ENCODE data around the gene HIVEP3. TPM values are rescaled to one million over a fixed set of nuclear protein-coding genes. Genes with fewer than 3 reads are reported as not detected.

Gene HIVEP3
- total RNA-seq, 1 donor from 2014 or later: 38.9 TPM

DNA sequence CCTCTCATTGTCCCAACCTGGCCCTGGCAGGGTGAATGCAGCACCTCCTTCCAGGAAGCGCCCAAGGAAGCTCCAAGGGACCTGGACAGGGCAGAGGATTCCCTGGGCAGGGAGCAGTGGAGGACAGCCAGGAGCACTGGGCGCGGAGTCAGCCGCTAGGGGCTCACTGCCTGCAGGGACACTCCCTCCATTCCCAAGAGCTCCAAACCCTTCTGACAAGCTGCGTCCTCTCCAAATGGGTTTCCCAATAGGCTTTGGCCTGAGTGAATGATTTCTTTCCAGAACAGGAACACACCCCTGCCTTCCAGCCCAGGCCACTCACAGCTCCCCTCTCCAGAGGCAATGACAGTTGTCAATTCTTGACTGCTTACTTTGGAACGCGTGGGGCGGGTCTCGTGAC, 305.8 kb downstream of the HIVEP3 start:
- intact Hi-C loops (cut with micrococcal nuclease): no loop called here

DNA sequence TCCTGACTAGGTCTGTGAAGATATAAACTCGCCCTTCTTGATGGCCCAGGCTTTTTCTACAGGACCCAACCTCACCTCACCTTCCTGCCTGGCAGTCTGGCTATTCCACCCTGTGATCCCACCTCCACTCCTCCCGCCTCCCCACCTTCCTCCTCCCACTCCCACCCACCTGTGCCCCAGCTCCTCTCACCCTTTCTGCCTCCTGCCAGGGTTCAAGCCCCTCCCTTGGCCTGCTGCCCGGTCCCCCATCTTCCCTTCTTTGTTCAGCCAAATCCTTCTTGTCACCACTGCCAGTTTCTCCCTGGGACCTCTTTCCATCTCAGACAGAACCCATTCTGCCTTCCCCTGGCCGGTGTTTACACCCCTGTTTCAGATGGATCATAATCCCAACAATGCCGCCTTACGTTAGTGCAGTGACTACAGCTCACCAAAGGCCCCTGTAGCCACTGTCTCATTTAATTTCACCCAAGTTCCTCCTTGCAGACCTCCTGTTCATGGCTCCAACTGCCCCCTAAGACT, 306.7 kb downstream of the HIVEP3 start:
- intact Hi-C loops (cut with micrococcal nuclease): no loop called here

DNA sequence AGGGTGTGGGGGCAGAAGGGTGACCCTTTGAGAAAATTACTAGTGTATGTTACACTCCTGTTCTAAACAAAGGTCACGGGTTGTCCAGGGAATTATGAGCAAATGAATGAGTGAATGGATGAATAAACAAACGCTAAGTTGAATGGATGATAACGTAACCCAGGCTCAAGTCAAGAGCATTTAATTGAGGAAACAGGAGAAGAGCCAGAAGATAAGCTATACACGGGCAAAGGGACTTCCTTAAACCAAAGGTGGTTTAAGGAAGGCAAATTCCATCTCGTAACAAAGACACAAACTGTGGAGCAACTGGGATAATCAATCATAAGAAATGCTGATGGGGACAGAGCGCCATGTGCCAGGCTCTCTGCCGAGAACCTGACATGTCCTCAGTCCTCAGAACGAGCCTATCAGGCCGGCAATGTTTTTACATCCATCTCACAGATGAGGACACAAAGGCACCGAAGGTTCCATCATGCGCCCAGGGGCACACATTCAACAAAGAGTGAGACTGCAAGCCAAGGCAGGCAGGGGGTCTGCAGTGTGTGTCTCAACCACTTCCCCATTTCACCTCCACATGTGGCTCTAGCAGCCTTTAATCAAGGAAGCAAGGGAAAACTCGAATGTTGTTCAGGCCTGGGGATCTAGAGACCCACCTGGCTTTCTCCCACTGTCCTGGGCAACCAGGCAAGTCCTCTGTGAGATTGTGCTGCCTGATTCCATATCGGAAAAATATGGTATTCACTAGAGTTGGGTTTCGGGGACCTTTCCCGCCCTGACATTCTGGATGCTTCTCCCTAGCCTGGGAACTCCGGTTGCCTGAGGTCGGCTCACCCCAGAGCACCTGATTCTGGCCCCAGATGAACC, 307.4 kb downstream of the HIVEP3 start:
- intact Hi-C loops (cut with micrococcal nuclease): no loop called here

DNA sequence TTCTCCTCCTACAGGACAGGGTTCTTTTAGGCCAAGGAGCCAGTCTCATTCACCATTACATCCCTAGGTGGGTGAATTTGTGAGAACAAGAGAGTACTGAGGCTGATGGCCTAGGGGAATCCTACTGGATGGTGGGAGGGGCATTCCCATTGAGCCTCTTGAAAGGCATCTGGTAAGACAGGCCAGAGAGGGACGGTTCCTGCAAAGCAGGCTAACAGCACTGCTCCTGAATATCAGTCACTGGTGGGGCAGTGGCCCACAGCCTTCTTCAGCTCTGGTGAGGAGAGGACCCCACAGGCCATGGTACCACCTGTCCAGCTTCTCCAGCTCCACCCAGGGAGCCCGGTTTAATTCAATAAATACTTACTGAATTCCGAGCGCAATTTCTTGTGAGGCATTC, 308.4 kb downstream of the HIVEP3 start:
- intact Hi-C loops (cut with micrococcal nuclease): no loop called here

DNA sequence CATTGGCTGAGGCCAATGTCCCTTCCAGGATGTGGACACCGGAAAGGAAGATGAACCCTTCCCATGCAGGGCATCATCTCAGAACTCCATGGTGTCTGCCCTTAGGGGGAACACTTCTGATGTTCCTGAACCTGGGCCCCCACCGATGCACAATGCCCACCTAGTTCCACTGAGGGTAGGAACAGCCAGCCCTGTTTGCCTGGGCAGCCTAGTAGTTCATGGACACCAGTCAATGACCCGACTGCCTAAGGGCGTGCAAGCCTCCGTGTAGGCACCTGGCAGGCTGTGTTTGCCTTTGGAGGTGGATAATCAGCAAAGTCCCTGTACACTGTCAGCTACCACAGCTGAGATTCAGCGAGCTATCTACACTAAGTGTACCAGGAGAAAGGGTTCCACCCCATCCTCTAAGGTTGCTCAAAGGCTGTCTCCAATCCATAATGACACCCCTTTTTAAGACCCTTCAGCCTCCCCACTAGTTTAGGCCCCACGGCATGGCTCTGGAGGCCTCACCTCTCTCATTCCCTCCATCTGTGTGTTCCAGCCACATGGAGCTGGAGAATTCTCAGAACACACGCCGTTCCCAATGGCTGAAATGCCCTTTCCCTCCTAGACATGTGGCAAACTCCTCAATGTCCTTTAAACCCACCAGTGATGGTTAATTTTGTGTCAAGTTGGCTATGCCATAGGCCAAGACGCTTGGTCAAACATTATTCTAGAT, 309.4 kb downstream of the HIVEP3 start:
- intact Hi-C loops (cut with micrococcal nuclease): no loop called here

DNA sequence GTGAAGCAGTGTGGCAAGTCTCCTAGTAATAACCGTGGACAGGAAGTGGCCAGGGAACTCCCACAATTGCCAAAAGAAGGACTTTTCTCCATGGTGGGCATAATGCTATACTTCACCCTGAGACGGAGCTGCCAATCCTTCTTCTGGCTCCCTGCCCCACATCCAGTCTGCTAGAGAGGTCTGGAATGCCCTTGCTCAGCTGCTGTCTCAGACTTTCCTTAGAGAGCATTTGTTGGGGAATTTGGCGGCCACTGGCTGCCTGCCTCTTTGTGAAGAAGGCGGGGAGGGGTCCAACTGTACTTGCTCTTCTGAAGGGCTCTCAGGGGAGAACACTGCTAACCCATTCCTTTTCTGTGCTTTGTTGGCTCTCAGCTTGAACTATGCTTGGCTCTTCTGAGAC, 310.5 kb downstream of the HIVEP3 start:
- intact Hi-C loops (cut with micrococcal nuclease): no loop called here

DNA sequence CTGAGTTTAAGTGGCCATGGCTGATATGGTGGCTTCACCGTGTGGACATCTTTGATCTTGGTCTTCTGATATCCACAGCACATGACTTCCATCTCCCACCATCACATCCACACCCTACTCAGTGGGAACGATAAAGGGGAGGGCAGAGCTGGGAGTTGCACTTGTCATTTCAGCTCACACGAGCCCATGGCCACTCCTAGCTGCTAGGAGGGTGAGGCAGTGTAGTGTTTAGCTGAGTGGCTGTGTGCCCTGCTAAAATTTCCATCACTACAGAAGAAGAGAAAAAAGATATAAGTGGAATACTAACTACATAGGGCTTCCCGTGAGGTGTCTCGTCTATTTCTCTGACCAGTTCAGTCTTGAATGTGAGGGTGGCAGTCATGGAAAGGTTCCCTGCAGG, 310.9 kb downstream of the HIVEP3 start:
- intact Hi-C loops (cut with micrococcal nuclease): no loop called here

DNA sequence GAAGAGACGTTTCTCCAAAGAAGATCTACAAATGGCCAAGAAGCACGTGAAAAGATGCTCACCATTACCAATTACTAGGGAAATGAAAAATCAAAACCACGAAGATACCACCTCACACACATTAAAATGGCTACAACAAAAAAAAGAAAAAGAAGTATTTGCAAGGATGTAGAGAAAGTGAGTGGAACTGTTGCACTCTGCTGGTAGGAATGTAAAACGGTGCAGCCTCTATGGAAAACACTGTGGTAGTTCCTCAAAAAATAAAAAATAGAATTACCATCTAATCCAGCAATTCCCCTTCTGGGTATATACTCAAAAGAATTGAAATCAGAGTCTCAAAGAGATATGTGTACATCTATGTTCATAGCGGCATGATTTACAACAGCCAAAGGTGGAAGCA, 318.8 kb downstream of the HIVEP3 start:
- intact Hi-C loops (cut with micrococcal nuclease): no loop called here

DNA sequence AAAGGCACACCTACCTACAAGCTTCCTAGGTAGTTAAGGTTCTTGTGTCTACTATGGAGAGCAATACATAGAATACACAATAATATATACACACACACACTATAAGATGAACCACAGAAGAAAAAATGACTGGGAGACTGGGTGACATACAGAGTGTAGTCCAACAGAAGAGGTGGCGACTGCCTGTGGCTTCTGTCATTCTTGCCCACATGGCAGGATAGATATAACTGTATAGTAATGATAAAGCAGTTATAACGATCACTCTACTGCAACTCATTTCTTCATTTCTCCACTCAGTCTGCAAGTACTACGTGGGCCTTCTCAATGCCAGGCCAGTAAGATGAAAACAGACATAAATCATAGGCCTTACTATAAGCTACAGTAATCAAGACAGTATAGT, 320.4 kb downstream of the HIVEP3 start:
- intact Hi-C loops (cut with micrococcal nuclease): no loop called here

DNA sequence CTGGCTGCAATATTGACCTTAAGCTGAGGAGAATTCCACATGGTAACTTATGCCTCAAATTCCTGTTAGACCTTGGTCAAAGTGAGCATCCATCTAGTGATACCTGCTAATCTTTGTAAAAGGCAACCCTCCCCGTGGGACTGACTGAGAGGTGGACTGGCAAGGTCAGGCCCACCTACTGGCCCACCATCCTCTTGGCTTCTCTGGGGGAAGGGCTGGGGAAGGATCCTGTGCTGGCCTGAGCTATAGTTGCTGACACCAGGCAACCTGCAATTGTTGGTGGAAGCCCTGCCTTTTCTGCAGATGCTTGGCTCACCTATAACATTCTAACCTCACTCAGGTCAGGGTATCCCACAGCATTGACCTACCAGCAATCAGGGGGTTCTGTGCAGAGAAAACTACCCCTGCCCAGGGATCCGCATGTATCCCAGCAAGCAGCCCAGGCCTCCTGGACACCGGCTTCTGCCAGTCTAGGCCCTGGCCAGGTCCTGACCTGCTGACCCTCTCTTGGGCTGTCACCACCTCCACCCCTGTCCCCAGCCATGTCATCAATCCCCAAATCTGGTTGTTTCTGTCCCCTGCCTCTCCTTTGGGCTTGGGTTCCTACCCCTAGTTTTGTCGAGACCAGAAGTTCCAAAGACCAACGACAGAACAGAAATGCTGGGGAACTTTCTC, 326.1 kb downstream of the HIVEP3 start:
- intact Hi-C loops (cut with micrococcal nuclease): no loop called here

DNA sequence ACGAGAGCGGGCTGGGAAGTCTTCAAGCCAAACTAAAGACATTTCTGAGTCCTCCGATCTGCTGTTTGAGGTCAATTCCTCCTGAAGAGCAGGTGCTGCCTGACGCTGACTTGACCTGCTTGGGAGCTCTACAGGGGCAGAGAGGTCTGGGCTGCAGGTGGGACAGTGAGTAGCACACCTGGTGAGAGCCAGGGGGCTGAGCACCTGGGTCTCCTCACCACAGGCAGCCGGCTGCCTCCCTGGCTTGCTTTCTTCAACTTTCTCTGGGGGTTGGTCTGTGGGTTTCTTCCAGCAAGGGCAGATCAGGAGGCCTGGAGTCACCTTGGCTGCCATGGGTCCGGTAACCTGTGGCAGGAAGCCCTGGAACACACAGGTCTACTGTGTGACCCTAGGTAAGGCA, 326.8 kb downstream of the HIVEP3 start:
- intact Hi-C loops (cut with micrococcal nuclease): no loop called here

DNA sequence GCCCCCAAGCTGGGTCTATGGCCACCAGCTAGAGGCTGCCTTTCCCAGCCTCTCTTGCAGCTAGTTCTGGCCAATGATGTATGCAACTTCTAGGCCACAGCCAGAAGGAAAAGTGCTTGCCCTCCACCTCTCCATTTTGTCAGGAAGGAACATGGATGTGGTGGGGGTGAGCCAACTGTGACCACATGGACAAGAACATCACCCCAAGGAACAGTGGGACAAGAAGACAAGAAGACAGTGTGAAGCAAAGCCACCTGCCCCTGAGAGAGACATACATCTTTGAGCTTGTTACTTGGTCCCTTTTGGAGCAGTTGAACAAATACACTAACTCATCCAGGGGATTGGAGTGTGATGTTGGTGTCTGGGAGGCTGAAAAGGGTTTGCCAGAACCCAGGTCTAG, 328.4 kb downstream of the HIVEP3 start:
- intact Hi-C loops (cut with micrococcal nuclease): no loop called here

DNA sequence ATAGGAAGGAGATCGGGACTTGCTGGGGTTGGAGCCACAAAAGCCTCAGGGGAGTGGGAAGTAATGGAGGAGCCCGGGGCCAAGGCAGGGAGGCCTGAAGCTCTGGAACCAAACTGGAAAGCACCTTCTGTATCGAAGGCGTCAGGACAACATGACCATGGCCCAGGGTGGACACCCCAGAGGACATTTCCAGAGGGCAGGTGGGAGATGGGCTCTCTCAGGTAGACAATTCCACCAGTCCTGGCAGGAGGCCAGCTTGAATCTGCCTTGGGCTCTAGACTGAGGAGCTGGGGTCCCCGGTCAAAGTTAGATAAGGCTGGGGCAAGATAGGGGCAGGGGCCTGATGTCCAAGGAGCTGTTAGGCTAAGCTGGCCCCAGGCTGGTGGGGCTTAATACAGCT, 329.3 kb downstream of the HIVEP3 start:
- intact Hi-C loops (cut with micrococcal nuclease): no loop called here

DNA sequence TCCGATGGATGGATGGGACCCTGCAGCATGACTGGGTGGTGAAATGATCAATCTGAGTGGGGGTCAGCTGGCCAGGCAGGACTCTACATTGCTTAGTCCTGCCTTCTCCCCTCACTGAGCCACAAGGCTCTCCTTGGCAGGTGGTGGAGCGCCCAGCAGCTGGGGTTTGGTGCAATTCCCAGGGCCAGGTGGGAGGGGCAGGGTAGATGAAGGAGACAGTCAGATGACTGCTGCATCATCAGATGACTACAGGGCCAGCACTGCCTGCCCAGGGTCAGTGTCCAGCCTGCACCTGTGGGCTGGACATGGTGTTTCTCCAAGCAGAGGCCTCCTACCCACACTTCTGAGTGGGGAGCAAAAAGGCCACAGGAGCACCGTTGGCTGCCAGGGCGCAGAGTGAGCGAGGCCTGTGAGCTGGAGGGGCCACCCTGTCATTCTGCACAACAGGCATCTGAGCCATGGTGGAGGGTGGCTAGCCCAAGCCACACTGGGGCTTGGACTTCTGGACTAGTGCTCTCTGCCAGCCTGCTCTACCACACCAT, 330.3 kb downstream of the HIVEP3 start:
- intact Hi-C loops (cut with micrococcal nuclease): no loop called here

DNA sequence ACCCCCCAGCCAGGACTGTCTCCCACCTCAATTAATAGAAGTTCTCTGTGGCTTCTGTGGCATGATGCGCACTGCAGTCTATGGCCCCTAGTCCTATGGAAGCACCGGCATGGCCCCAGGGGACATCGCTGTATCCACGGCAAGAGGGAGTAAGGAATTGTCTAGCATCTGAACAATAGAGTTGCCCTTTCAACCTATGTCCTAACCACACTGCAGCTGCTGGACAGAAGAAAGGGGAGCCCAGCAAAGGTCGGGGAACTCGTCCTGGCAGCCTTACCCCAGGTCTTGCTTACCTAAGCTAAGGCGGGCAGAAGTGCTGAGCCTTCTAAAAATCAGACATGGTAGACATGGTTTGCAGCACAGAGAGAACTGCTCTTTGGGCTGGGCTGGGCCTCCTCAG, 330.9 kb downstream of the HIVEP3 start:
- intact Hi-C loops (cut with micrococcal nuclease): no loop called here

DNA sequence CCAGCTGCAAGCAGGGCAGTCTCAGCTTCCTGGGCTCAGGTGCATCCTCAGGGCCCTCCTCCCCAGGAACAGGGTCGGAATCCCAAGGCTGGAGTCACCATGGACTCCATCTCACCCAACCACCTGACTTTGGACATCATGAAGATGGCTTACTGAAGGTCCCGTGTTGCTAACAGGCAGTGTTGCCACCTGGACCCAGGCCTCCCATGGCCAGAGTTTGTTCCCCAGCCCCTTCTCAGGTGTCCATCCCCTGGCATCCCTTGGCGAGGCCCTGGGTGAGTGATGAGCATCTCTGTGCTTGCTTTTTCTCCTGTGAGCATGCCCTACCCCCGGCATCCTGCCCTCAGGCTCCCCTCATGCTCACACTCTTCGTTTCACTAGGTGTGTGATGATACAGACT, 332.5 kb downstream of the HIVEP3 start:
- intact Hi-C loops (cut with micrococcal nuclease): no loop called here

DNA sequence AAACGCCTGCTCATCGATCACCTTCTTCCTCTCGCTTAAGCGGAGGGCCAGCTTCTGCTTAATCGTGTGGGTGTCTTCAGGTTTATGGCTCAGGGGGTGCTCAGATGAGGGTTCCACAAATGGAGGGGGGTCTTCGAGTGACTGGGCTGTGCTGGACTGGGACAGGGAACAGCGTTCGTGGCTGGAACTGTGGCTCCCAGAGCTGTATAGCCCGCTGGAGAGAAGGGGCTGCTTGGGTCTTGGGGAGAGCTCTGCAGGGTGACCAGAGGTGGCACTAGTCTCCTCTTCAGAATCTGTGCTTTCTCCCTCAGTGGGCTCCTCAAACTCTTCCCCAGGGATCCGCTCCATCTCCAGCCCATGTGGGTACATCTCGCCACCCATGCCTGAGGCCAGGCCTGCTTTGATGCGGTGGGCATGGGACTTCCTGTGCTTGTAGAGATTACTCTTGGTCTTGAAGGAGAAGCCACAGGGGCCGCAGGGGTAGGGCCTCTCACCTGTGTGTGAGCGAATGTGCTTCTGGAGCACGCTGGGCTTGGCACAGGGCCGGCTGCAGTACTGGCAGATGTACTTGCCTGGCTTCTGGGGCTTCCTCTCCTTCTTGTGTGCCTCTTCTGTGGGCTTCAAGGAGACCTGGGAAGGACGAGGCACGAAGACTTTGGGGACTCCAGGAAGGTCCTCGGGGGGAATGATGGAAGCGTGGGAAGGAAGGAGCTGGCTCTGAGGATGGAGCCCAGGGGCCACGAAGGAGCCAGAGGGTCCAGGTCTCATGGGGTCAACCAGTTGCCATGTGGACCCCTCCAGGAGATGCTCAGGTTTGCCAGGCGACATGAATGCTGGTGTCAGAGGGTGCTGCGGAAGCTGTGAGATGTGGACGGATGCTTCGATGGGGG, 334.8 kb downstream of the HIVEP3 start:
- intact Hi-C loops (cut with micrococcal nuclease): no loop called here

DNA sequence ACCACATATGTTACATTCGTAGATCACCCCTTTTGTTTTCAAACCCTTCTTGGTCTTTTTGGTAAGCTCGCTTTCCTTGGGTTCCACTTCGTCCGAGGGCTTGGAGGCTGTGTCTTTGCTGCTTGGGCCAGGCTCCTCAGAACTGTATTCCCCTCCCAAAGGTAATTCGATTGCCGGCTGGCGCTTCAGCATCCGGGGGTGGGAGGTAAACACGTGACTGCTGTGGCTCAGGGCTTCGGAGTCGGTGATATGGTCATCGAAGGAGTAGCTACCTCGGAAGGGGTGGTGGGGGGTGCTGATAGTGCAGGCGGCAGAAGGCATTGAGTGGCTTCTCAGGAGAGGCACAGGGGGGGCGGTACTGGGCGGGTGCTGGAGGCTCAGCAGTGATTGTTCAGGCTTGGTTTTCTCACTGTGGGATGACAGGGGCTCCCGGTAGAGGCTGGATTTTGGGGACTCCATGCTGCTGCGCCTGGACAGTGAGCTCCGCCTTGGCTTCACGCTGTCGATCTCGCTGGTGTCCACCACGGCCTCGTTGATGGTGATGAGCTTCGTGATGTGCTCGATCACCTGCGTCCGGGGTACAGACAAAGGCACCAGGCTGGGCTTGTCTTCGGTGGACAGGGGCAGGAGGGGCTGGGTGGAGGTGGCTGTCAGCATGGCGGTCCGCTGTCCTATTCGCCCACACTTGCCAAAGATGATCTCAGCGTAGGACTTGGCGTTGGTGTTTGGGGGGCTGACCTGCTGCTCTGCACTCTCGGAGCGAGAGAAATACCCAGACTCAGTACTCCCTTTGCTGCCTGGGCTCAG, 335.7 kb downstream of the HIVEP3 start:
- intact Hi-C loops (cut with micrococcal nuclease): no loop called here

DNA sequence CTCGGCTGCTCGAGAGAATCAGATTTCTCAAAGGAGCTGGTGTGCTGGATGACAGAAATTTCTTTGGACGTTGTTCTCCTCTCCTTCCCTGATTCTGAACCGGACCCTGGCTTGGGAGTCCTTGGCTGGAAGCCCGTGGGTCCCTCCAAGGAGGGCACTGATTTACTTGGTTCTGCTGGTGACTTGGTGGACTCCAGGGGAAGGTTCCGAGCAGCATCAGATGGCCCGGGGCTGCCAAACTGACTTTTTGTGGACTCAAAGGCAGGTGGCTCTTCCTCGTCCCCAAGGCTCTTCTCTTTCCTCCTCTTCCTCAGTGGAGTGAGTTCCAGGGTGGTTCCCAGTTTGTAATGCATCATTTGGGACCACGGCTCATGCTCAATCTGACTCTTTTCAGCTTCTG, 336.4 kb downstream of the HIVEP3 start:
- intact Hi-C loops (cut with micrococcal nuclease): no loop called here

DNA sequence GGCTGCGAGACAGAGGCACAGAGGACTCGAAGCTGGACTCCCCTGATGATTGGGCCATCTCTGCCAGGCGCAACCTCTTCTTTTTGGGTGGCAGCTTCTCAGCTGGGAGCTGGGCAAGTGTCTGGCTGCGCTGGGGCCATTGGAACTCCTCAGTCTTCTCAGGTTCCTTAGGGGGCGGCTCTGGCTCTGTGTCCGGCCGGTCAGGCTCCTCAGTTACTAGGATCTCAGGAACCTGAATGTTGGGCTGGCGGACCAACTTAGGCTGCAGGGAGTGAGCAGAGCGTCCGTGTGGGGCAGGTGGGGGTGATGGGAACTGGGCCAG, 336.8 kb downstream of the HIVEP3 start:
- intact Hi-C loops (cut with micrococcal nuclease): no loop called here

All from T-helper 1 cell treated with Interleukin-12 subunit alpha and Interleukin-12 subunit beta and Interleukin-4 antibody, amounts not matched to agents 30 ng/mL and 1 ng/mL, for 36 hours (primary cell).